NCI-H2081 (cell line): Measurements from ENCODE around the gene SYT14.

ENCODE experiments used
- DNase-seq, 2 experiments: peaks; one replicate each; lab custom pipeline; 2025; lab: John Stamatoyannopoulos, UW

Gene SYT14

DNA sequence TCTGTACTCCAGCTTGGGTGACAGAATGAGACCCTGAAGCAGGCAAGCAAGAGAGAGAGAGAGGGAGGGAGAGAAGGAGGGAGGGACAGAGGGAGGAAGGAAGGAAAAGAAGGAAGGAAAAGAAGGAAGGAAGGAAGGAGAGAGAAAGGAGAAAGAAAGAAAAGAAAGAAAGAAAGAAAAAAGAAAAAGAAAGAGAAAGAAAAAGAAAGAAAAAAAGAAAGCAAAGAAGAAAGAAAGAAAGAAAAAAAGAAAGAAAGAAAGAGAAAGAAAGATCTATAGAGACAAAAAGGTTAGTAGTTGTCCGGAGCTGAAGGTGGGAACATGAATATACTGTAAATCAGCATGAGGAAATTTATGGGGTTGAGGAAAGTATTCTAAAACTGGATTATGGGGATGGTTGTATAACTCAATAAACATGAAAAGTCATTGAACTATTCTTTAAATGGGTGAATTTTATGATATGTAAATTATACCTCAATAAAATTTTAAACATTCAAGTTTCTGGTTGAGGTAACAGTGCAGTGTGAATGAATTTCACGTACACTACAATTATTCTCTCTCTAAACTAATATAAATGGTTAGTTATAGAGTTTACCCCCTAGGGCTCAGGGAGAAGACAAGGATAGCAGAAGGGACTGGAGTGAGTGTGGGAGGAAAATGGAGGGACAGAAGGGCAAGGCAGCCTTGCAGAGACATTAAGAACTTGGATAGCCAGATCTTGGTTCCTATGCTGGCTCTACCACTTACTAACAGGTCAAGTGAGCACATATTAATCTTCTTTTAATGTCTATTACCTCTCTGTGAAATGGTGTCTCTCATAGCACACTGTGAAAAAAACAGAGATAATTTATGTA, 269.8 kb downstream of the SYT14 start:
- DNase-seq, result no peak

GRCh38 chr1:210213335-210213734, 275.3 kb downstream of the SYT14 start:
- DNase-seq, result no peak

DNA sequence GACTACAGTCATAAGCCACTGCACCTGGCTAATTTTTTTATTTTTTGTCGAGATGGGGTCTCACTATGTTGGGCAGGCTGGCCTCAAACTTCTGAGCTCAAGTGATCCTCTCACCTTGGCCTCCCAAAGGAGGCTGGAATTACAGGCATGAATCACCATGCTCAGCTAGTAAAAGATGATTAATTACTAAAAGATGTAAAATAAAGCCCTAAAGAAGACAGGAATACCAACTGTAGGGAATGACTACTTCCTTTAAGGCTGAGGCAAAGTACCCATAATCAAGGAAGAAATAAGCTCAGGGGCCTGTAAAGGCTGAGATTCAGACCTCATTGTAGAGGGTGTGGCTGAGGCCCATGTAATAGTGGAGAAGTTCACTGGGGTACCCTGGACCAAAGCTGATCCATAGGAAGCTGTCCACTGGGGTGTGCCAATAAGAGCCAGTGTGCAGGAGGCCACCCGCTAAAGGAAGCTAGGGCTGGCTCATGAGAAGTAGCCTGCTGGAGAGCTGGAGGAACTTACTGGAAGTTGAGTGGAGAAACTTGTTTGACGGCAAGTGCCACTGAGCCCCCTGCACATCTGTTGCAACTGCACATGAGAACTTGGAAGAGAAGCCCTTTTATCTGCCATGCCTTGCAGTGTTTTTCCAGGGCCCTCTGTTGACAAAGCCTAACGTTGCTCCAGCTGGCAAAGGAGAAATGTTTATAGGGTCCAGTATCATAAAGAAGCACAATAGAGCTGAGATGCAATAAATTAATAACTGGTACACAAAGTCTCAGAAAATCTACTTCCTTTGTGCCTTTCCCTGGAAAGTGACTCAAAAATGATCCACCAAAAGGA, 276.8 kb downstream of the SYT14 start:
- DNase-seq, result no peak

DNA sequence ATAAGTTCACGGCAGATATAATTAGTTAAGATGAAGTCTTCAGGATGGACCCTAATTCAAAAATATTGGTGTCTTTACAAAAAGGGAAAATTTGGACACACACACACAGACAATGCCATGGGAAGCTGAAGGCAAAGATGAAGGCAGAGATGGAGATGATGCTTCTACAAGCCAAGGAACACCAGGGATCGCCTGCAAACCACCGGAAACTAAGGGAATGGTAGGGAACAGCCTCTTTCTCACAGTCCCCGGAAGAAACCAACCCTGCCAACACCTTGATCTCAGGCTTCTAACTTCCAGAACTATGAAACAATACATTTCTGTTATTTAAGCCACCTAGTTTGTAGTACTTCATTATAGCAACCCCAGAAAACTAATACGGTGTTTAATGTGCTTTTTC, 279.5 kb downstream of the SYT14 start:
- no peak for DNase-seq

DNA sequence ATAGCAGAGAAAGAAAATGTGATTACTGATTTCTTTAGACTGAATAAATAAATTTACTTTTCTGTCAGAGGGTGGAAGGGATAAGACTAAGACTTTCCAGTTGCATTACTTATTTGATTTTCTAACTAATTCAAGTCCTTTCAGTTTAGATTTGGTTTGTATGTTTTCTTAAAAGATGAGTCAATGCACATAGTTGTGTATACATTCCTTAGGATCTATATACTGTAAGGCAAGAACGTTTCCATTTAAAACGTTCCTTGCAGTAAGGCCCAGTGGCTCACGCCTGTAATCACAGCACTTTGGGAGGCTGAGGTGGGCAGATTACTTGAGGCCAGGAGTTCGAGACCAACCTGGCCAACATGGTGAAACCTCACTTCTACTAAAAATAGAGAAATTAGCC, 280.0 kb downstream of the SYT14 start:
- DNase-seq, result no peak
